ENCODE data around the gene MTCH1.
"Not testable (repeated sequence)": the region's sequence is repeated elsewhere in the genome, so short reads cannot be mapped to it uniquely, and the experiment has no call there.

- not testable (repeated sequence) for TF ChIP-seq CTCF, EZH2phosphoT487 (IDR thresholded peaks at IDR 0.05)
Observed at GRCh38 chr6:36990401-36990800, 4.4 kb upstream of the MTCH1 start.
